ENCODE measurements around the gene ZDHHC17. TPM values are rescaled to one million over a fixed set of nuclear protein-coding genes. Genes with fewer than 3 reads are reported as not detected.

The ZDHHC17 gene
- total RNA-seq, 4 donors from 2014 or later = 48.5 to 365 (median 102) TPM

DNA sequence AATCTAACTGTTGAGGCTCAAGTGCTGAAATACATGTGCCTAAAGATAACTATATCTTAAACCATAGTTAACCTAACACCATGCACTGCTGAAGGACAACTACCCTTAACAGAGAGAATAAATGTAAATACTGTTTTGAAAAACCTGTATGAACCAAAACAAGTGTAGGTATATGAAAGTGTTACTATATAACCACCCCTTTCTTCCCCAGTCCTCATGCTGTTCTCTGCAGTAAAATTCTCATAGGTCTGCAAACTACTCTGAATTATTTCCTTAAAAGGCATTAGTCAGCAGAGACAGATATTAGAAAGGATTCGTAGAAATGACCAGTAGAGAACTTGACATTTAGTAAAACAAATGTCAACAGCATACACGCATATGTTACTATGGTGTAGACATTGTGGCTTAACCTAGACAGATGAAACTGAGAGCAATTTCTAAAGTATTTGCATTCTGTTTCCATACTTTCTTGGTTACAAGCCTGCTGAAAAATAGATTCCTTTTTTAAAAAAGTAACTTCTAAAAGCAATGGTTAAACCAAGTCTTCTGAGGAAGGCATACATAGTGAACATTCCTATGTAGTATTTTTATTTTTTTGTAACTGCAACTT is 101.0 kb downstream of the ZDHHC17 start:
- no peaks in the 10 kb centered on the region for H3K9me3 ChIP-seq
- TF ChIP-seq, protein P1, sequence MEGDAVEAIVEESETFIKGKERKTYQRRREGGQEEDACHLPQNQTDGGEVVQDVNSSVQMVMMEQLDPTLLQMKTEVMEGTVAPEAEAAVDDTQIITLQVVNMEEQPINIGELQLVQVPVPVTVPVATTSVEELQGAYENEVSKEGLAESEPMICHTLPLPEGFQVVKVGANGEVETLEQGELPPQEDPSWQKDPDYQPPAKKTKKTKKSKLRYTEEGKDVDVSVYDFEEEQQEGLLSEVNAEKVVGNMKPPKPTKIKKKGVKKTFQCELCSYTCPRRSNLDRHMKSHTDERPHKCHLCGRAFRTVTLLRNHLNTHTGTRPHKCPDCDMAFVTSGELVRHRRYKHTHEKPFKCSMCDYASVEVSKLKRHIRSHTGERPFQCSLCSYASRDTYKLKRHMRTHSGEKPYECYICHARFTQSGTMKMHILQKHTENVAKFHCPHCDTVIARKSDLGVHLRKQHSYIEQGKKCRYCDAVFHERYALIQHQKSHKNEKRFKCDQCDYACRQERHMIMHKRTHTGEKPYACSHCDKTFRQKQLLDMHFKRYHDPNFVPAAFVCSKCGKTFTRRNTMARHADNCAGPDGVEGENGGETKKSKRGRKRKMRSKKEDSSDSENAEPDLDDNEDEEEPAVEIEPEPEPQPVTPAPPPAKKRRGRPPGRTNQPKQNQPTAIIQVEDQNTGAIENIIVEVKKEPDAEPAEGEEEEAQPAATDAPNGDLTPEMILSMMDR (IDR thresholded peaks at IDR 0.05) = no peak
- TF ChIP-seq POLR2A (IDR thresholded peaks at IDR 0.05) = no peak
- no peaks in the 10 kb centered on the region for H3K36me3 ChIP-seq
- no peak for DNase-seq
- no peaks in the 10 kb centered on the region for H3K27me3 ChIP-seq
- H3K4me1 ChIP-seq = no peaks in the 10 kb centered on the region
- no peak overlapping the region for H3K4me3 ChIP-seq
- H3K27ac ChIP-seq = no peak overlapping the region
- intact Hi-C loops (cut with DNase I; ENCODE audit: low total_unique reads) = no loop called here

DNA sequence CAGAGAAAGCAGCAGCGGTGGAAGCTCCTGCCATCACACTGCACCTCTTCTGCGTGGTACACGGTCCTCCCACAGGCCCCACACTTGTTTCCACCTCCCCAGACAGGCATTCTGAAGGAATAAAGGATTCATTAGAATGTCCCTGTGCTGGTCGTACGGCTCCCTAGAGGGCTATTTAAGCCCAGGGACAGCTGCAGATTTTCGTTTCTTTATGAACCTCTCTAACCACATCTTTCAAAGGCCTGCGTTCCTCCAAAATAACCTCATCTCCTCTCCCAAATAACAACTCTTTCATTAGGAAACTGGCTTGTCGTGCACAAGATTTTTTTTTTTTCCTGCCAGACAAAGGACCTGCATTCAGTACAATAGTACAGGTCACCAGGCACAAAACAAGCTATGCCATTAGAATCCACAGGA is 102.2 kb downstream of the ZDHHC17 start:
- Histone ChIP-seq H3K36me3 (no peaks in the 10 kb centered on the region), H3K27ac (no peak overlapping the region), H3K4me3 (no peak overlapping the region), H3K4me1 (no peaks in the 10 kb centered on the region), H3K27me3 (no peaks in the 10 kb centered on the region), H3K9me3 (no peaks in the 10 kb centered on the region)
- DNase-seq = no peak
- intact Hi-C loops (cut with DNase I; ENCODE audit: low total_unique reads) = no loop called here
- no peak for TF ChIP-seq POLR2A (IDR thresholded peaks at IDR 0.05)
- TF ChIP-seq, protein P1 (IDR thresholded peaks at IDR 0.05) = no peak

DNA sequence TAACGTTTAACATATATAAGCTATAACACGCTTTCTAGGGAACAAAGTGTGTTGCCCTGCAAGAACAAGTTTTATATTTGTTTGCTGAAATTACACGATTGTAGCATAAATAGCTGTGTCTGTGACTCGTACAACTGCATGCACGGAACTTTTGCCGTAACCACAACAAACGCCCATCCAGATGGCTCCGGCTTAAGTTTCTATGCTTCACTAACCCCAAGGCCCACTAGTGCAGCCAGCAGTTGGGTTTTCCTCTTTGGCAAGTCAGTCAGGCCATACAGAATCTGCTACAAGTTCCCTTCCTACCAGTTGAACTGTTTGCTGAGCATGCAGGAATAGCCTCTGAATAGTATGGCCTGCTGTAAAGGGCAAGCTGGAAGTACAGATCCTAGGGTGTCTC is 102.8 kb downstream of the ZDHHC17 start:
- Histone ChIP-seq H3K36me3 (no peaks in the 10 kb centered on the region), H3K4me3 (no peak overlapping the region), H3K4me1 (no peaks in the 10 kb centered on the region), H3K27me3 (no peaks in the 10 kb centered on the region), H3K9me3 (no peaks in the 10 kb centered on the region), H3K27ac (no peak overlapping the region)
- DNase-seq = no peak
- TF ChIP-seq, protein P1 (IDR thresholded peaks at IDR 0.05) = no peak
- no peak for TF ChIP-seq POLR2A (IDR thresholded peaks at IDR 0.05)
- intact Hi-C loops (cut with DNase I; ENCODE audit: low total_unique reads) = no loop called here

DNA sequence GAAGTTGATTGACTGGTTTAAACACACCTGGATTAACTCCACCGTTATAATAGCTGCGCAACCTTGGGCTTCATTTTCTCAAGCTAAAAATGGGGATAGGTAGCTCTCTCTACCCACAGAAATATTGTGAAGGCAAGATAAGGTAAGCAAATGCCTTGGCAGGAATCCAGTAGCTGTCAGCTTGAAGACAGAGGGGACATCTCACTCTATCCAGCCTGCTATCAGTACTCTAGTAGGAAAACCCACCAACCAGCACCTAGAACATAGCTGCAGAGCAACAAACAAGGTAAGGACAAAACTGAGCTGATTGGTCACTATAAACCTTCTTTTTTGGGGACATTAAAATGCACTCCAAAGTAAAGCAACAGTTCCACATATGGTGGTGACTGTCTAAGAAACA is 107.2 kb downstream of the ZDHHC17 start:
- Histone ChIP-seq H3K27ac (no peak overlapping the region), H3K4me1 (no peaks in the 10 kb centered on the region), H3K36me3 (no peaks in the 10 kb centered on the region), H3K9me3 (no peaks in the 10 kb centered on the region), H3K4me3 (no peak overlapping the region), H3K27me3 (no peaks in the 10 kb centered on the region)
- TF ChIP-seq POLR2A (IDR thresholded peaks at IDR 0.05) = no peak
- TF ChIP-seq, protein P1 (IDR thresholded peaks at IDR 0.05) = no peak
- intact Hi-C loops (cut with DNase I; ENCODE audit: low total_unique reads) = no loop called here
- DNase-seq = no peak

DNA sequence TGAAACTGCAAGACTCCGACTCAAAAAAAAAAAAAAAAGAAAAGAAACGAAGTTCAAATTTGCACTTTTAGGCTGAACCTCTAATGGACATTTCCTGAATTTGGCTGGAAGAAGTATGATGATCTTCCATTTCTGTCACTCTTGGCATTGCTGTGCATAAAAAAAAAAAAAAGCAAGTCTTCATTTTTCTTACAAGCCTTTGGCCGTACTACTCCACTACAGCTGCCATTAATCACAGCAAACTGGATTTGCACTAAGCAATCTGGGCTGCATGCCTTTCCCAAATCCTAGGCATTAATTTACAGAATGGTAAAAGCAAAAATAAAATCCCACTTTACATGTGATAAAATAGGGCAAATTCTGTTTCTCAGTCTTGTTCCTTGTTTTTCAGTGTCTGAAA is 107.8 kb downstream of the ZDHHC17 start:
- H3K4me1 ChIP-seq = no peaks in the 10 kb centered on the region
- H3K4me3 ChIP-seq = no peak overlapping the region
- no peaks in the 10 kb centered on the region for H3K9me3 ChIP-seq
- no peak for TF ChIP-seq POLR2A (IDR thresholded peaks at IDR 0.05)
- TF ChIP-seq, protein P1 (IDR thresholded peaks at IDR 0.05) = no peak
- intact Hi-C loops (cut with DNase I; ENCODE audit: low total_unique reads) = no loop called here
- no peak for DNase-seq
- no peaks in the 10 kb centered on the region for H3K27me3 ChIP-seq
- no peaks in the 10 kb centered on the region for H3K36me3 ChIP-seq
- H3K27ac ChIP-seq = no peak overlapping the region

Measured in uterus (tissue), 4 donors.